ENCODE data around the gene MGMT.

Gene MGMT

GRCh38 chr10:129659508-129660268, 192.6 kb downstream of the MGMT start:
- peak; percentile 15 for DNase-seq

GRCh38 chr10:129660569-129660968, 193.5 kb downstream of the MGMT start:
- no peak for DNase-seq

DNA sequence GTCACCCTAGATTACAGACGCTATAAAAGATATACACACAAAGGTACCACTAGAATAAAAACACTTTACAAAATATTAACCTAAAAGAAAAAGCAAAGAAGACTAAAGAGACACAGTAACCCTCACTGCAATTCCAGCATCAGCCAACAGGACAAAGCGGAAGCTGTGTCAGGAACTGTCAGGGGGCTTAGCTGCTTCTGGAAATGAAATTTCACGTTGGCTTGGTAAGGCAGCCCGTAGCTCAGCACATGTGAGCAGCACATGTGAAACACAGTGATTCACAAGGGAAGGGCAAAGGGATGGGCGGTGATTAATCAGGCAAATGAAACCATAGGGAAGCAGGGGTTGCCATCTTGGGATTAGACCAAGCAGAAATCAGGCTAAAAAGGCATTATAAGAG, 195.4 kb downstream of the MGMT start:
- DNase-seq = no peak

DNA sequence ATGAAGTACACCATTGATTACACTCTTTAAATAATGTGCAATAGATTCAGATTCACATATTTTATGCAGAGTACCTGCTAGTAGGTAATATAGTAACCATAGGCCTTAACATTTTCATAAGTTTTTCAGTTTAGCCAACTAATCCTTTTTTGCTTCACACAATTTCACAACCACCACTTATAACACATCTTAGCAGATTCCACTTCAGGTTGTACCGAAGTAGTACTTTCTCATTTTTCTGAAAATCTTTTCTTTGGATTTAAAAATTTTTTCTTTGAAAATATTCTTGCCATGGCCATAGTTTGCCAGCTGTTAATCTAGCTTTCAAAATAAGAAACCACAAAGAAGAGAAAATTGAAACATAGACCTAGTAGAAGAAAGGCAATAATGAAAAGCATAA, 203.1 kb downstream of the MGMT start:
- no peak for DNase-seq

- no peak for DNase-seq
Observed at GRCh38 chr10:129673292-129673691, 206.3 kb downstream of the MGMT start.

GRCh38 chr10:129675027-129675769, 208.2 kb downstream of the MGMT start:
- DNase-seq = no peak

- DNase-seq = no peak
Observed at GRCh38 chr10:129676014-129676413, 209.0 kb downstream of the MGMT start.

DNA sequence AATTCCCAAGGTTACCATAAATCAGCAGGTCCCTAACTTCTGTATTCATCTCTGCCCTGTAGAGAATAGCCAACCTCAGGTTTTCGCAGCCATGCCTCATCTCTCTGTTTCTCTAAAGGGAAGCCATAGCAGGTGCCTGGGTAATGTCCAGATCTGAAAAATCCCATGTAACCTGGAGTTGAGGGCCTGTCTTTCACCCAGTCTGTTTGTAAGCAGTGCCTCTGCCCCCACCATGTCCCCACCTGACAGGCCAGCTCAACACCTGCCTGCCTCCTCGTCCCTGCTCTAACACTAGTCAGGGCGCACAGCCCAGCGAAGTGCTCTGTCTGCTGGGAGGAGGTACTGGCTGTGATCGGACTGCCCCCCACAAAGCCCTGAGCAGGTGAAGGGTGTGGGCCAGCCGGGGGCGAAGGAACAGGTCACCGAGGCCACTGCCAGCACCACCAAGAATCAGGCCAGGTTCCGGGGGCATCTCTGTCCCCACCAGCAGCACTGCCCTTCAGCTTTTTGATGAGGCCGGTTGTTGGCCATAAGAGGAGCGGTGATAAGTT, 210.4 kb downstream of the MGMT start:
- DNase-seq = no peak

DNA sequence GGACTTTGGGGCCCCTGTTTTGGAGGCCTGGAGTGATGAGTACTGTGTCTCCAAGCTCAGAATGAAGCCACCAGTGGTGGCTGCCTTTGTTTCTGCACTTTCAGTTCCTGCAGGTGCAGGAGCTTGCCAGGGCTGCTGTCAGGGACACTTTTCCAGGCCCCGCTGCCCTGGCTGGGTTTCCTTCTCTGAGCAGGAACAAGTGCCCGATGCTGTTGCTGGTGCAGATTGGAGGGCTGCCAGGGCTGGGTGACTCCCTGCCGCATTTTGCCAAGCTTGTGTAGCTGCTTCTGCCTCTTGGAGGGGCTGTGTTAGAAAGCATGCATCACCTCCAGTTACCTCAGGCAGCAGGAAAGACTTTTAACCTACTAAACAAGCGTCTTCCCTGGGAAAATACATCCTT, 211.1 kb downstream of the MGMT start:
- DNase-seq = no peak

DNA sequence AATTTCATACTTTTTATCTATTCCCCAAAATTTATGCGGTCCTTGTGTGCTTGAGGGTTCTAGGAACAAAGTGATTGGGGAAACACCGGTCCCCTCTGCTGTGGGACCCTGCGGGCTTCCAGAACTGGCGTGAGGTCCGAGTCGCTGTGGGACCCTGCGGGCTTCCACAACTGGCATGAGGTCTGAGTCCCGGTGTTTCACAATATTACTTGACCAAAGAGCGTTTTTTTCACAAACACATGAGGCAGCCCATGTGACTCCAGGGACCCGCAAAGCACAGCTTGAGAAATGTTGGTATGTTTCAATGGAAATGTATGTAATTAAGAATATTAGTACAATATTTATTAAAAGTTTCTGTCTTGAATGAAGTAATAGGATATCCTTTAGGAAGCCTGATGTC, 212.2 kb downstream of the MGMT start:
- DNase-seq = no peak

DNA sequence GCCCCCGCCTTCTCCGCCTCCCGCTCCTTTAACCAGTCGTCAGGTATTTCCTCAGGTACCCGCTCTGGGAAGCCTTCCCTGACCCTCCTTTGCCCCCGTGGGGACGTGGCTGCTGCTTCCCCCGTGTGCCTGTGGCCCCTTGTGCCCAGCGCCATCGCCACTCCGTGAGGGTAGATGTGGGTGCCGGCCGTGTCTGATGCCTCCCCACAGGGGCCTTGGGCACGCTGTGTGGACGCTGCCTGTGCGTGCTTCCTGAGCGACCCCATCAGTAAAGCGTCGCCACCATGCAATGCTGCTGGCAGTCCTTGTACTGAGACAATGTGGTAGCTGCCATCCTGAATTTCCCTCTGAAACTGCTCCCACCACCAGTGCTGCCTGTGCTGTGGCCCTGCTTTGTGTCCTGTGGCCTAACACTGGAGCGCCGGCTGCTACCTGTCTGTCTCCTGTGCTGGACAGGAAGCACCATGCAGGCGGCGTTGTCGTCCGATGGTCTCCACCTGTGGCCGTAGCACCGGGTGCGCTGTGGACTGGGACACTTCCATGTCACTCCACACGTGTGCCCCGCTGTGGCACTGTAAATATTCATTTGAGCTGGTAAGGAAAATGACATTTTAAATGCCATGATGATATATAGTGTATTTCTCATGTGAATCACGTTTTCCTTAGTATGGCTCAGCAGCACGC, 213.8 kb downstream of the MGMT start:
- DNase-seq = no peak

DNA sequence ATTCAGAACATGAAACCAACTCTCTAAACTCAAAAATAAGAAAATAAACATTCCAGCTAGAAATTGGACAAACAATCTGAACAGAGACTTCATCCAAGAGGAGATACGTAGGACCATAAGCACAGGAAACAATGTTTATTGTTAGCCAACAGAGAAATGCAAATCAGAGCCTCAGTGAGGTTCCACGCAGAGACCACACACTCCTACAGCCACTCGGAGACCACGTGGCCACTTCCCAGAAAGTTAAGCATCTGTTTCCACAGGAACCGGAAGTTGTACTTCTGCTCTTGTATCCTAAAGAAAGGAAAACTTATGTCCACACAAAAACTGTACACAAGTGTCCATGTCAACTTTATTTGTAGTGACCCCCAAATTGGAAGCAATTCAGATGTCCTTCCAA, 214.8 kb downstream of the MGMT start:
- DNase-seq = no peak

DNA sequence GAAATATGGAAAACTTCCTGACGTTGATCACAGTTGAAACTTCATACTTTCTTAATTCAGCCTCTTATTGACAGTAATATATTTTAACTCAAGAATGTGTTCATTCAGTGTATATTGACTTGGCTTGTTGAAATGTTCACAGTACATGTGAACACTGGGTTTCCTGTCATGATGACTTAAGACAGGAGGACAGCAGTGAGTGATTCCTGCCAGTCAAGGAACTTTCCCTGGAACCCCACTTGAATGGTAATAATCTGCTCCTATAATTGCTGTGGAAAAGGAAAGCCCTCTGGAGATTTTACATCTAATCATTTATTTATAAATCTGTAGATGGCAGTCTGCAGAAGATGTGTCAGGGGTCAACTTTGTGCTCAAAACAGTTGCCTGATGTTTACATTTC, 216.5 kb downstream of the MGMT start:
- DNase-seq = no peak

GRCh38 chr10:129683920-129684319, 216.9 kb downstream of the MGMT start:
- DNase-seq = no peak

- DNase-seq = no peak
Observed at GRCh38 chr10:129685271-129685670, 218.2 kb downstream of the MGMT start.

DNA sequence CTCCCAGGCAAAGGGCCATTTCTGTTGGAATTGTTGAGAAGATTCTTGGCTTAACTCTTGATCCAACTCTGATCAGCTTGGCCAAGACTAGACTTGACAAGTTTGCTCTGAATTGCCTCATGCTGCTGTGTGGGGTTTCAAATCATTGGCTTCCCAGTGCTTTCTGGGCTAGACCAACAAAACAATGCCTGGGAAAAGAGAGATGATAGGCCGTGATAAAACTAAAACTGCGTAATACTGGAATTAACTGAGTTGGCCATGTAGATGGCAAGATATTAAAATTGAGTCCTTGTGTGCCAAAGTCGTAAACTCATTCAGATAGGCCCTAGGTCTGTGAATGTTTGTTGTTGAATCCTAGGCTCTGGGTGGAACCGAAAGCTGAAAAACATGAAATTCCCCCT, 222.6 kb downstream of the MGMT start:
- no peak for DNase-seq

DNA sequence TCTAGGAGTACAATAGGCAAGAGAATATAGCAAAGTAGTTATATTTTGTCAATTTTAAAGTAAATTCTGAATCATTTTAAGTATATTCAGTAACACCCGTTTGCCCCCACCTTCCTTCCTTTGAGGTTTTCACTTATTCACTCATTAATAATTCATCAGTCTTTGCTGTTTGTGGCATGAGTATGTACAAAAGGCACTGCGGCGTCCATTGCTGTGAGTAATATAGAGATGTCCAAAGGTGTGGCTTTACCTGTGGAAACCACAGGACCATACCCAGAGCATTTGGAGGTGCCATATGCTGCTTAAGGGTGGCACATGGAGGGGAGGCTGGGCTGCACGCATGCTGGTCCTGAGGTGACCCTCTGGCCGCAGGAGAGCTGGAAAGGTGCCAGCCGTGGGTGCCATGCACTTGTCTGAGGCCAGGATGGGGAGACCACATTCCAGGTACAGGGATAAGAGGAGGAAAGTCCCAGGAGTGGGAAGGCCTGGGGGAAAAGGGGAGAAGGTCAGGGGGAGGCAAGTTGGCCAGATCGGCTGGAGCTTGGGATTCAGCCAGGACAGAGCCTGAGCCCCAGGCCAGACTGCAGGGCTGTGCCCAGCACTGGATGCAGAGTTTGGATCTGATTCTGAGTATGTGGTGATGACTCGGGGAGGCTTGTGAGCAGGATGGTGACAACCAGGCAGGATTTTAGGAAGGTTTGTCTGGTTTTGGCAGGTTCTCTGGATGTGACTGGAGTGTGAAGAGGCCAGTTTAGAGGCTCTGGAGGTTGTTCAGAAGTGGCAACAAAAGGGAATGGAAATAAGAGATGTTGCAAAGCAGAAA, 223.4 kb downstream of the MGMT start:
- no peak for DNase-seq

GRCh38 chr10:129692695-129693094, 225.7 kb downstream of the MGMT start:
- DNase-seq = no peak

DNA sequence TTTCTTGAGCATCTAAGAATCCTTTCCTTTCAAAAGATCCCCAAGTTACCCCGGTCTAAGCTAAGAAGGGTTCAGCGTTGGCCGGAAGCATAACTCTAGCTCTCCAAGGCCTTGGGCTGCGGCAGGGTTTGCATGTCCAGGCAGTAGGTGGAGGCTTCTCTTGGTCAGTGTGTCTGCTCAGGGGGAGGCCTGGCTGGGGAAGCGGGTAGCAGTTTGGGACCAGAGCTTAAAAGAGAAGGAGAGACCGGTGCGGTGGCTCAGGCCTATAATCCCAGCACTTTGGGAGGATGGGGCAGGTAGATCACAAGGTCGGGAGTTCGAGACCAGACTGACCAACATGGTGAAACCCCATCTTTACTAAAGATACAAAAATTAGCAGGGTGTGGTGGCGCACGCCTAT, 226.3 kb downstream of the MGMT start:
- DNase-seq = no peak

DNA sequence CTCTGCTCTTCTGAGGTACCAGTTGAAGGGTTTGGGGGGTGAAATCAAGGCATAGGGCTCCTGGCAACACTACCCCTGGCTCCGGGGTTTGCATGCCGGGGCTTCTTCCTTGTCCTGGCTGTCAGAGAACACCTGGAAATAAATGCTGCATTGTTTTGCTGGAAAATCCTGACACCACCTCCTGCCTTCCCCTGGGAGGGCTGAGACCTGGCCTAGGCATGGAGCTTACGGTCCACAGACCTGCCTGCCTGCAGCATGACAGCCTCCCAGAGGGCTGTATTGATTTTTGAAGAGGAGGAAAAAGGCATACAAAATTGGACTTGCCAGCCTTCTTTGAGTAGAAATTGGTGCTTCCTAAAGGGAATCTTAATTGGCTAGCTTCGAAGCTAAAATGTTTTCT, 227.1 kb downstream of the MGMT start:
- no peak for DNase-seq

GRCh38 chr10:129694691-129695243, 227.7 kb downstream of the MGMT start:
- DNase-seq = no peak

DNA sequence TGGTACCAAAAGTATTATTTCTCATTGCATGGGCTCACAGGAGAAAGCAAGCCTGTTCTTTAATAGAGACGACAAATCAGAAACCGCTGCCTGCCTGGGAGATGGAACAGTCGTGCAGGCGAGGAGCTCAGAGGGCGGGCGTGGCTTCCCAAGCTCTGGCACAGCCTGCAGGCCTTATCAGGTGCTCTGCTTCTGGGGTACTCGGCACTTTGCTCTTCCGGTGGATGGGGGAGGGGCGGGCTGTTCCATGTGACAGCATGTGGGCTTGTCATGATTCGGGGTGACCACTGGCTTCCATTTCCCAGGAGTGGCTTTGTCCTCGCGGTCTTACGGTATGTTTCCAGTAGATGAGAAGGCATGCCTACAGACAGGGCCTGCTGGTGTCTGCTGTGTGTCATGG, 228.6 kb downstream of the MGMT start:
- no peak for DNase-seq

- DNase-seq = no peak
Observed at GRCh38 chr10:129696636-129697035, 229.6 kb downstream of the MGMT start.
